GM18517 (cell line): ENCODE measurements around the gene DDX41.
"Not testable (repeated sequence)": the region's sequence is repeated elsewhere in the genome, so short reads cannot be mapped to it uniquely, and the experiment has no call there.

Experiments
- ATAC-seq: cut with Tn5 transposase; IDR thresholded peaks from one replicate; pipeline ENCODE4 v1.9.1; 2021; ENCODE audit warnings: mild to moderate bottlenecking, moderate library complexity; ENCODE audit not compliant: unreplicated experiment

DDX41 gene

GRCh38 chr5:177485753-177486152 lies 31.0 kb downstream of the DDX41 start:
- ATAC-seq, result not testable (repeated sequence)

DNA sequence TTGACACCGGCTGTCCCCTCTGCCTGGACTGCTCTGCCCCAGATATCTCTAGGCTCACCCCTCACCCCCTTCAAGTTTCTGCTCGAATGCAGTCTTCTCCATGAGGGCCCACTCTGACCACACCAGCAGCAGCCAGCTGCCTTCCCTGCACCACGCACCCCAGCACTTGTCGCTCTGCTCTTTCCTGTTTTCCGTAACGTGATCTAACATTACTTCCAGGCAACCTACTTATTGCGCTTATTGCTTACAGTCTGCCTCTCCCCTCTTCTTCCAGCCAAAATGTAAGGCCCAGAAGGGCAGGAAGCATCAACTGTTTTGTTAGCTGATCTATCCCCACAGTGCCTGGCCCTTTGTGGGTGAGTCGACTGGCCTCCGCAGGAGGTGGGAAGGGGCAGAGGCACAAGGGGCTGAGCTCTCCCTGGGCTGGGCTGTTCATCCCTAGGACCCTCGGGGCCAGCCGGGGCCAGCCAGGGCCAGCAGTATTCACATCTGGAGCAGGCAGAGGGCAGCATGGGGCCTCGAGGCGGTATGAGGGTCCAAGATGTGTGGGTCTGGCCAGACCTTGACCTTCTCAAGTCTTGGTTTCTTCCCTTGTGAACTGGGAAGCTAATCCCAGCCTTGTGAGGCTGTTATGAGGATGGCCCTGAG lies 31.7 kb downstream of the DDX41 start:
- no peak for ATAC-seq

DNA sequence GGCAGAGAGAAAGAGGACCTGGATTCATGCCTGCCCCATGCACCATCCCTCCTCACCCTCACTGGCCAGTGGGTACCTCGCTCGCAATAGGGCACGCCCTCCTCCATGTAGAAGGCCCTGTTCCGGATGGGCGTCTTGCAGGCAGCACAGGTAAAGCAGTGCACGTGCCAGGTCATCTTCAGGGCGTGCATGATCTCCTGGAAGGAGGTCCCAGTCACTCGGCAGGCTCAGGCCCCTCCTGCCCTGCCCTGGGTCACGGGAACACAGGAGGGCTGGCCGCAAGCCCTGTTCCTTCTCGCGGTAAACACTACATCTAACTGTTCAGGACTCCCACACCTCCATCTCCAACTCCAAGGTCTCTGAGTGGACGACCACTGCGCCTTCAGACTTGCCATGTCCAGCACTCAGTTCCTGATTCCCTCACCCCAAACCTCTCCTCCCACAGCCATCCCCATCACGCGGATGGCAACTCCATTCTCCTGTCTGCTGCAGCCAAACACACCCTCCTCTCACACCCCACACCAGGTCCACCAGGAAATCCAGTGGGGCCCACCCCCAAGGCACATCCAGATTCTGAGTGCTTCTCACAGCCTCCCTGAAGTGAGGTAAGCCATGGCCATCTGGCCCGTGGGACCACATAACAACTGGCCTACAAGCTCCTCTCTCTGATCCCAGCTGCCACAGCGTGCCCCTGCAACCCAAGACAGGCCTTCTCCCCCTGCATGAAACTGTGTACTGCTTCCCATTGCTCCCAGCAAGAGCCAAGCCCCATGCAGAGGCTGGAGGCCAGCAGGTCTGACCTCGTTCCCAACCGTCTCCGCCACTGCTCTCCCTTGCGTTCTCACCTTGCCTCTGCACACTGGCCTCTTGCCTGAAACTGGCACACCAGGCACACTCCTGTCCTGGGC lies 32.5 kb downstream of the DDX41 start:
- no peak for ATAC-seq

GRCh38 chr5:177483042-177483441 lies 33.7 kb downstream of the DDX41 start:
- ATAC-seq, result no peak

DNA sequence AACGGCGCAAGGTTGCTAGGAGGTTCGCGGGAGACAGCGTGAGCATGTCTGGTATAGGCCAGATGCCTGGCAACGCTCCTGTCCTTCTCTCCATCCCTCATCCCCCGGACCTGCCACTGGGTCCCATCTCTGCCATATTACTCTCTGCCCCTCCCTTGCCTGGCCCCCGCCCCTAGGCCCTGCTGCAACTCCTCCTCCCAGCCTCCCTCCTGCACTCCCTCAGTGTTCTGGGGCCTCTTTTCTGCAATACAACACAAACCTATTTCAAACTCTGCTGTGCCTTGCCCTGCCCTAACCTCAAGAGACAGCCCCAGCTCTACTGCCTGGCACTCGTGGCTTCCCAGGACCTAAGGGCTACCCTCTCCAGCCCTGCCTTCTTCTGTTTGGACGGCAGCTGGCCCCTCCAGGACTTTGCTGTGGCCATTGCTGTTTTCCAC lies 34.4 kb downstream of the DDX41 start:
- no peak for ATAC-seq

GRCh38 chr5:177479774-177480173 lies 37.0 kb downstream of the DDX41 start:
- no peak for ATAC-seq

GRCh38 chr5:177478711-177479646 lies 37.8 kb downstream of the DDX41 start:
- ATAC-seq, result no peak

GRCh38 chr5:177477701-177478477 lies 38.9 kb downstream of the DDX41 start:
- ATAC-seq, result no peak

DNA sequence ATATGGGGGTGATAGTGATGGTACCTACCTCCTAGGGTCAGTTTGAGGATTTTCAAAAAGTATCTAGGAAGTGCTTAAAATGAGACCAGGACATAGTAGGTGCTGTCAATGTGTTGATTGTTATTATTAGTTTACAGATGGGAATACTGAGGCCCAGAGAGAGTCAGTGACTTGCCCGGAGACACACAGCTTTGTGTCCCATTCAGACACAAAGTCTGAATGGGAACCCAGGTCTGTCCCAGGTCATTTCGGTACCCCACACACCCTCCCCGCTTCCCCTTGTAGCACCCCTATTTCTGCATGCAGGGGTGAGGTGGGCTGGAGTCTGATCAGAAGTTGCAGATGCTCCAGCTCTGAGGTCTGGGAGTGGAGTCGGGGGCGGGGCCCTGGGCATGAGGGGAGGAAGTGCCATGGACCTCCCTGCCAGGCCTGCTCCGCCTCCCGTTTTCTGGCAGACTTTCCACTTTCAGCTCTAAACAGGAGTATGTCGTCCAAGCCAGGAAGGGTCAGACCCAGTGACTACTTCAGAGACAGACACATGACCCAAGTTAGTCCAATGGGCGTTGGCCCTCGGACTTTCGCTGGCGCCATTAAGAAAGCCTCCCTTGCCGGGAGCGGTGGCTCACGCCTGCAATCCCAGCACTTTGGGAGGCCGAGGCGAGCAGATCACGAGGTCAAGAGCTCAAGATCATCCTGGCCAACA lies 40.1 kb downstream of the DDX41 start:
- no peak for ATAC-seq

- ATAC-seq, result no peak
Observed at GRCh38 chr5:177475563-177476427, 41.0 kb downstream of the DDX41 start.

DNA sequence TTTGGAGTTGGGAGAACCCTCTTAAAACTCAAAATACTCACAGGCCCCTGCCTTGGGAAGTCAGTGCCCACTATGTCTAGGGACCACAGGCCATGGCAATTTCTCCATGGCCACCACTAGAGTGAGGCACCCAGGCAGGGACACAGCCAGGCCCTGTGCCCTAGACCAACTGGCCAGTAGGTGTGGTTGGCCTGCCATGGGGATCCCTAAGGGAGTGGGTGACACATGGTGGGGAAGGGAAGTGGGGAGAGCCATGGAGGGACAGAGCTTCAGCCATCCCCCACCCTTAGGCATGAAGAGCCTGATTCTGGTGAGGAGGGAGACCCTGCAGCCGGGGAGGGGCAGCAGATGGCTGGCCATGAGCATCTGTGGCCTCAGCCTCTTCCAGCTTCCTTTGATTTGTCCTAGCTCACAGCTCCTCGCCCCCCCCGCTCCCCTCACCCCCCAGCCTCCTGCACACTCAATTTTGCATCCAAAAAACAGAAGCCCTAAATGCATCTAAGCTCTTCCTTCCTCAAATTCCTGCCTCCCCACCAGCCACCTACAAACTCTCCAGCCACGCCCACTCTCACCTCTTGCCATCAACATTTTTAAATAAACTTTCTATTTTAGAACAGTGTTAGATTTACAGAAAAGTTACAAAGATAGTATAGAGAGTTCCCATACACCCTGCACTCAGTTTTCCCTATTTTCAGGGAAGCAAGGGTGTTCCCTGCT lies 41.8 kb downstream of the DDX41 start:
- ATAC-seq, result no peak

DNA sequence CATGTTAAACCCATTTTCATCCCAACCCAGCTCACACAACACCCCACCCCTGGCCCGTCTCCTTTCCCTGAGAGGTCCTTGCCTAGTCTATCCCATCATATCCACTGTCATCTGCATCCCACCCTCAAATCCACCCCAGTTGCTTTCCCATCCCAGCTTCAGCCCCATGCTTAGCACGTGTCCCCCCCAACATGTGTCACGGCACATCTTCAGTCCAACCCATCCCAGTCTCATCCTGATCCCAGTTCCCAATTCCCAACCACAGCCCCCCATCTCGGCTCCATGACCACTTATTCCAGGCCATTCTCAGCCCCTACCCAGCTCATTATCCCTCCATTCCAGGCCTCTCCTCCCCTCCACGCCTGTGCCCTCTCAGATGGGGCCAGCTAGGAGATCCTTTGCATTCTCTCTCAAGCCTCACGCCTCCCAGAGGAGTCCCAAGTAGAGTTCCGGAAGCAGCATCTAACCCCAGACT lies 42.7 kb downstream of the DDX41 start:
- ATAC-seq, result no peak

DNA sequence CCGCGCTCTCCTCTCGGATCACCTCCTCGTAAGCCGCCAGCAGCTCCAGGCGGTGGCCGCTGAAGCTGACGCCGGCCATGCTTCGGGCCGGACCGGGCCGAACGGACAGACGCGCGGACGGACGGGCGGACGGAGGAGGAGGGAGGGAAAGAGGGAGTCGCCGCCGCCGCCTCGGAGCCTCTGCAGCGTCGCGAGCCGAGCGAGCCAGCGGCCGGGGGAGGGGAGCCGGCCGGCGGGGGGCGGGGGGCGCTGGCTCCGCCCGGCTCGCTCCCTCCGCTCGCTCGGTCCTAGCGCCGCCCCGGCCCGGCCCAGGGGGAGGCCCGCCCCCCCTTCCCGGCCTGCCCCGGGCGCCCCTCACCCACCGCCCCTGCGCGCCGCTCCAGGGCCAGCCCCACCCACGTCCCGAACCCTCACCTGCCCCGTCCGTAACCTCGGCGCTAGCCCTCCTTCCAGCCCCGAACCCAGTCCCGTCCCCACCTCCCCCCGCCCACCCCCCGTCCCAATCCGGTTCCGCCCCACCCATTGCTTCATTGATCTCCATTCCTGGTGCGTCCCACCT lies 43.2 kb downstream of the DDX41 start, which contains the start of gene DBN1:
Gene DBN1, minus strand, starts transcription at position 192 of the 559 bp plus-strand sequence. Its CDS starts 113 bp downstream, at position 79.
- ATAC-seq, result no peak

GRCh38 chr5:177472460-177473442 lies 44.0 kb downstream of the DDX41 start:
- no peak for ATAC-seq

- no peak for ATAC-seq
Observed at GRCh38 chr5:177471610-177472356, 45.0 kb downstream of the DDX41 start.
